Measurements from ENCODE around the gene KLK4. TPM values are rescaled to one million over a fixed set of nuclear protein-coding genes. Genes with fewer than 3 reads are reported as not detected.

The KLK4 gene
- polyA plus RNA-seq, 3 donors, result not detected

- H3K27ac ChIP-seq (ENCODE audit: low read depth in 1 of 2, low read length in 2 of 2), result no peak overlapping the region
- H2AFZ ChIP-seq (ENCODE audit: insufficient read depth, low read depth, low read length, poor library complexity, severe bottlenecking), result no peak overlapping the region
- no peaks in the 10 kb centered on the region for H3K36me3 Mint-ChIP-seq
- no peaks in the 10 kb centered on the region for H3K36me3 ChIP-seq (replicated peaks in 1 of 2; ENCODE audit: control insufficient read depth in 1 of 2, insufficient read depth in 2 of 2, low read length in 2 of 2)
- intact Hi-C loops (cut with micrococcal nuclease), result no loop called here
- H3K4me3 ChIP-seq (replicated peaks in 1 of 3; ENCODE audit: low read depth in 2 of 3, low read length in 3 of 3), result no peak overlapping the region
- no peaks in the 10 kb centered on the region for H4K20me1 ChIP-seq (ENCODE audit: insufficient read depth, low read length)
- no peaks in the 10 kb centered on the region for H3K4me1 ChIP-seq (ENCODE audit: control insufficient read depth in 1 of 2, insufficient read depth in 2 of 2, low read length in 2 of 2)
- no peaks in the 10 kb centered on the region for H3K27me3 ChIP-seq (ENCODE audit: control insufficient read depth in 2 of 2, insufficient read depth in 2 of 2, low read length in 2 of 2)
- peaks cover 0 to 1% (median 0%) of the 10 kb centered on the region in 7 donors for H3K9me3 Mint-ChIP-seq
- WGBS (ENCODE audit: insufficient coverage), result 41% methylated on average over 7 of the region's 9 CpGs
- no peaks in the 10 kb centered on the region for H3K4me1 Mint-ChIP-seq
- no peaks in the 10 kb centered on the region for H3K9me3 ChIP-seq (replicated peaks in 1 of 2; ENCODE audit: control insufficient read depth in 1 of 2, insufficient read depth in 1 of 2, low read length in 2 of 2)
- H3K4me2 ChIP-seq (replicated peaks; ENCODE audit: extremely low read depth, low read length, poor library complexity, severe bottlenecking), result no peak overlapping the region
- no peaks in the 10 kb centered on the region for H3K79me2 ChIP-seq (ENCODE audit: insufficient read depth, low read length)
- no peak overlapping the region for H3K9ac ChIP-seq (ENCODE audit: insufficient read depth, low read length, poor library complexity, severe bottlenecking)
- TF ChIP-seq CTCF (IDR thresholded peaks at IDR 0.05), result no peak
- no peak for DNase-seq
- H3K27ac Mint-ChIP-seq, result no peak overlapping the region
- no peak overlapping the region for H3K4me3 Mint-ChIP-seq
- H3K27me3 Mint-ChIP-seq (ENCODE audit: low read depth in 3 of 3), result peaks cover 7 to 13% (median 11%) of the 10 kb centered on the region in 3 donors
Measured at GRCh38 chr19:50875795-50876422, 35.3 kb downstream of the KLK4 start.

GRCh38 chr19:50874211-50874610 lies 37.0 kb downstream of the KLK4 start:
- Histone ChIP-seq H4K20me1 (ENCODE audit: insufficient read depth, low read length) (no peaks in the 10 kb centered on the region), H3K4me1 (ENCODE audit: control insufficient read depth in 1 of 2, insufficient read depth in 2 of 2, low read length in 2 of 2) (no peaks in the 10 kb centered on the region)
- peaks cover 0 to 2% (median 0%) of the 10 kb centered on the region in 7 donors for H3K9me3 Mint-ChIP-seq

More at GRCh38 chr19:50874211-50874610, 37.0 kb downstream of the KLK4 start:
- H3K9ac ChIP-seq (ENCODE audit: insufficient read depth, low read length, poor library complexity, severe bottlenecking), result no peak overlapping the region
- no peak overlapping the region for H2AFZ ChIP-seq (ENCODE audit: insufficient read depth, low read depth, low read length, poor library complexity, severe bottlenecking)
- no peak overlapping the region for H3K4me3 Mint-ChIP-seq
- no peak for TF ChIP-seq CTCF (IDR thresholded peaks at IDR 0.05)
- H3K36me3 Mint-ChIP-seq, result no peaks in the 10 kb centered on the region
- no peak overlapping the region for H3K4me2 ChIP-seq (replicated peaks; ENCODE audit: extremely low read depth, low read length, poor library complexity, severe bottlenecking)
- H3K4me1 Mint-ChIP-seq, result no peaks in the 10 kb centered on the region
- no peak for DNase-seq
- H3K36me3 ChIP-seq (replicated peaks in 1 of 2; ENCODE audit: control insufficient read depth in 1 of 2, insufficient read depth in 2 of 2, low read length in 2 of 2), result no peaks in the 10 kb centered on the region
- intact Hi-C loops (cut with micrococcal nuclease), result no loop called here
- no peaks in the 10 kb centered on the region for H3K79me2 ChIP-seq (ENCODE audit: insufficient read depth, low read length)
- H3K27me3 ChIP-seq (ENCODE audit: control insufficient read depth in 2 of 2, insufficient read depth in 2 of 2, low read length in 2 of 2), result no peaks in the 10 kb centered on the region
- 77% methylated on average over 5 of the region's 5 CpGs for WGBS (ENCODE audit: insufficient coverage)
- no peak overlapping the region for H3K27ac Mint-ChIP-seq
- no peaks in the 10 kb centered on the region for H3K9me3 ChIP-seq (replicated peaks in 1 of 2; ENCODE audit: control insufficient read depth in 1 of 2, insufficient read depth in 1 of 2, low read length in 2 of 2)
- no peak overlapping the region for H3K4me3 ChIP-seq (replicated peaks in 1 of 3; ENCODE audit: low read depth in 2 of 3, low read length in 3 of 3)
- no peak overlapping the region for H3K27ac ChIP-seq (ENCODE audit: low read depth in 1 of 2, low read length in 2 of 2)
- peaks cover 7 to 12% (median 10%) of the 10 kb centered on the region in 3 donors for H3K27me3 Mint-ChIP-seq (ENCODE audit: low read depth in 3 of 3)
